GM18499 (cell line): Measurements from ENCODE around the gene GLRX3.
A peak's percentile ranks its signal among the peaks of the same experiment; 100 is the strongest.
"Not testable (repeated sequence)": the region's sequence is repeated elsewhere in the genome, so short reads cannot be mapped to it uniquely, and the experiment has no call there.

Experiments used
- ATAC-seq: cut with Tn5 transposase; IDR thresholded peaks from one replicate; pipeline ENCODE4 v1.9.1; 2021; ENCODE audit warnings: moderate number of reproducible peaks; ENCODE audit not compliant: insufficient read depth, unreplicated experiment

The GLRX3 gene

GRCh38 chr10:130136226-130137089, at the start of gene GLRX3:
Gene GLRX3, plus strand, starts transcription at chr10:130136391. Its CDS starts 30 bp downstream, at chr10:130136421.
- peak; percentile 51 for ATAC-seq

- ATAC-seq, result not testable (repeated sequence)
Observed at GRCh38 chr10:130090565-130090964, 45.6 kb upstream of the GLRX3 start.

- ATAC-seq, result no peak
Observed at GRCh38 chr10:130099344-130099743, 36.8 kb upstream of the GLRX3 start.

- ATAC-seq, result no peak
Observed at GRCh38 chr10:130105724-130106123, 30.5 kb upstream of the GLRX3 start.

- ATAC-seq, result not testable (repeated sequence)
Observed at GRCh38 chr10:130108146-130108545, 28.0 kb upstream of the GLRX3 start.

- ATAC-seq, result no peak
Observed at GRCh38 chr10:130108934-130109604, 27.1 kb upstream of the GLRX3 start.

- ATAC-seq, result no peak
Observed at GRCh38 chr10:130109796-130110245, 26.4 kb upstream of the GLRX3 start.

- peak; percentile 58 for ATAC-seq
Observed at GRCh38 chr10:130110246-130111112, 25.7 kb upstream of the GLRX3 start, which contains the start of gene C10orf143. Gene C10orf143, minus strand, starts transcription at chr10:130110830. Its CDS starts 58 bp downstream, at chr10:130110772.

GRCh38 chr10:130111113-130111851, 24.9 kb upstream of the GLRX3 start:
- ATAC-seq, result peak; percentile 68

GRCh38 chr10:130111852-130112180, 24.4 kb upstream of the GLRX3 start:
- ATAC-seq, result no peak

- no peak for ATAC-seq
Observed at GRCh38 chr10:130112821-130113220, 23.4 kb upstream of the GLRX3 start.

- not testable (repeated sequence) for ATAC-seq
Observed at GRCh38 chr10:130116942-130117341, 19.2 kb upstream of the GLRX3 start.

- ATAC-seq, result not testable (repeated sequence)
Observed at GRCh38 chr10:130117535-130117934, 18.7 kb upstream of the GLRX3 start.

- no peak for ATAC-seq
Observed at GRCh38 chr10:130121486-130122079, 14.6 kb upstream of the GLRX3 start.

- peak; percentile 91 for ATAC-seq
Observed at GRCh38 chr10:130127364-130128061, 8.7 kb upstream of the GLRX3 start.

GRCh38 chr10:130128062-130128781, 8.0 kb upstream of the GLRX3 start:
- ATAC-seq, result no peak

- ATAC-seq, result no peak
Observed at GRCh38 chr10:130128922-130129321, 7.3 kb upstream of the GLRX3 start.

GRCh38 chr10:130135676-130136225, 440 bp upstream of the GLRX3 start:
- no peak for ATAC-seq
